HG03354 (cell line): ENCODE results near the gene ERC2.

Source experiments
- ATAC-seq: cut with Tn5 transposase; IDR thresholded peaks from one replicate; pipeline ENCODE4 v1.9.1; 2021; ENCODE audit warnings: mild to moderate bottlenecking; ENCODE audit not compliant: unreplicated experiment, poor library complexity, severe bottlenecking

ERC2 gene

GRCh38 chr3:56144805-56145204 lies 323.5 kb downstream of the ERC2 start:
- no peak for ATAC-seq

GRCh38 chr3:56137415-56137814 lies 330.9 kb downstream of the ERC2 start:
- no peak for ATAC-seq

GRCh38 chr3:56136514-56136913 lies 331.8 kb downstream of the ERC2 start:
- ATAC-seq = no peak

- ATAC-seq = no peak
These were observed 332.3 kb downstream of the ERC2 start for GRCh38 chr3:56135941-56136340.

- no peak for ATAC-seq
These were observed 334.8 kb downstream of the ERC2 start for GRCh38 chr3:56133423-56133822.

GRCh38 chr3:56132762-56133161 lies 335.5 kb downstream of the ERC2 start:
- ATAC-seq = no peak

GRCh38 chr3:56131974-56132590 lies 336.2 kb downstream of the ERC2 start:
- ATAC-seq = no peak

GRCh38 chr3:56130036-56130435 lies 338.2 kb downstream of the ERC2 start:
- ATAC-seq = no peak

GRCh38 chr3:56126632-56127031 lies 341.6 kb downstream of the ERC2 start:
- ATAC-seq = no peak

GRCh38 chr3:56125358-56126005 lies 342.8 kb downstream of the ERC2 start:
- no peak for ATAC-seq

- ATAC-seq = no peak
These were observed 343.7 kb downstream of the ERC2 start for GRCh38 chr3:56124546-56124945.

- ATAC-seq = no peak
These were observed 344.8 kb downstream of the ERC2 start for GRCh38 chr3:56123487-56123886.

GRCh38 chr3:56122911-56123310 lies 345.4 kb downstream of the ERC2 start:
- ATAC-seq = no peak

GRCh38 chr3:56121716-56122115 lies 346.6 kb downstream of the ERC2 start:
- ATAC-seq = no peak

- ATAC-seq = no peak
These were observed 348.5 kb downstream of the ERC2 start for GRCh38 chr3:56119575-56120349.

- ATAC-seq = no peak
These were observed 349.3 kb downstream of the ERC2 start for GRCh38 chr3:56118968-56119367.

GRCh38 chr3:56115698-56116097 lies 352.6 kb downstream of the ERC2 start:
- no peak for ATAC-seq

- ATAC-seq = no peak
These were observed 353.1 kb downstream of the ERC2 start for GRCh38 chr3:56115199-56115598.

GRCh38 chr3:56113908-56114307 lies 354.4 kb downstream of the ERC2 start:
- ATAC-seq = no peak

- ATAC-seq = no peak
These were observed 355.0 kb downstream of the ERC2 start for GRCh38 chr3:56113231-56113630.
